Measurements from ENCODE around the gene PRKCI. TPM values are rescaled to one million over a fixed set of nuclear protein-coding genes. Genes with fewer than 3 reads are reported as not detected.

Gene PRKCI
- total and polyA plus RNA-seq, 9 of the 15 experiments (the other 6 are each of a cell fraction or from before 2014, with no cell fraction given): 10.5 to 43.2 (median 31.4) TPM

GRCh38 chr3:170178651-170179050 is 43.6 kb upstream of the PRKCI start:
- H3K4me3 ChIP-seq: no peak overlapping the region
- H3K27ac ChIP-seq (ENCODE audit: extremely low read depth, low read depth, low read length): no peak overlapping the region
- H3K79me2 ChIP-seq (ENCODE audit: control insufficient read depth, insufficient read depth, low read length): peaks cover 49% of the 10 kb centered on the region
- no TSS peak for BruUV-seq (replicated peaks)
- FAIRE-seq (no peak), ATAC-seq (no peak), DNase-seq (ENCODE audit: extremely low read depth in 1 of 4, low spot score in 3 of 4) (no peak)
- H2AFZ ChIP-seq (ENCODE audit: low read depth, low read length): no peak overlapping the region
- WGBS (ENCODE audit: insufficient coverage, low coverage, missing lambda C conversion rate): 89% methylated on average over 3 of the region's 3 CpGs
- no peaks in the 10 kb centered on the region for H4K20me1 ChIP-seq (replicated peaks; ENCODE audit: control insufficient read depth, insufficient read depth, low read length)
- H3K9ac ChIP-seq (ENCODE audit: insufficient read depth in 1 of 2, low read depth in 2 of 2, low read length in 2 of 2): no peak overlapping the region
- ChIA-PET POLR2A (no interaction called here), CTCF (ENCODE audit: low intra/inter-chr PET ratio) (no interaction called here)
- H3K9me1 ChIP-seq (ENCODE audit: control insufficient read depth, insufficient read depth, low read length): no peaks in the 10 kb centered on the region
- no peaks in the 10 kb centered on the region for H3K27me3 ChIP-seq (ENCODE audit: control insufficient read depth in 2 of 2, insufficient read depth in 2 of 2, low read length in 2 of 2)
- intact Hi-C loops (cut with micrococcal nuclease) (no loop called here), in situ Hi-C loops (cut with MboI) (no loop called here)
- H3K36me3 ChIP-seq (ENCODE audit: control insufficient read depth, insufficient read depth, low read length): peaks cover 41% of the 10 kb centered on the region
- no peaks in the 10 kb centered on the region; the same call in 1 of the 2 replicates for H3K9me3 ChIP-seq (replicated peaks; ENCODE audit: control insufficient read depth, insufficient read depth, low read depth, low read length)
- no peak overlapping the region for H3K4me2 ChIP-seq (ENCODE audit: insufficient read depth, low read length)
- H3K4me1 ChIP-seq (replicated peaks in 1 of 2; ENCODE audit: control insufficient read depth in 2 of 2, insufficient read depth in 2 of 2, low read length in 2 of 2): peaks cover 4 to 15% of the 10 kb centered on the region in 2 experiments; a peak in 3 of 5 replicates
- TF ChIP-seq, protein P1, sequence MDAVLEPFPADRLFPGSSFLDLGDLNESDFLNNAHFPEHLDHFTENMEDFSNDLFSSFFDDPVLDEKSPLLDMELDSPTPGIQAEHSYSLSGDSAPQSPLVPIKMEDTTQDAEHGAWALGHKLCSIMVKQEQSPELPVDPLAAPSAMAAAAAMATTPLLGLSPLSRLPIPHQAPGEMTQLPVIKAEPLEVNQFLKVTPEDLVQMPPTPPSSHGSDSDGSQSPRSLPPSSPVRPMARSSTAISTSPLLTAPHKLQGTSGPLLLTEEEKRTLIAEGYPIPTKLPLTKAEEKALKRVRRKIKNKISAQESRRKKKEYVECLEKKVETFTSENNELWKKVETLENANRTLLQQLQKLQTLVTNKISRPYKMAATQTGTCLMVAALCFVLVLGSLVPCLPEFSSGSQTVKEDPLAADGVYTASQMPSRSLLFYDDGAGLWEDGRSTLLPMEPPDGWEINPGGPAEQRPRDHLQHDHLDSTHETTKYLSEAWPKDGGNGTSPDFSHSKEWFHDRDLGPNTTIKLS (IDR thresholded peaks at IDR 0.05; ENCODE audit: borderline replicate concordance, low read depth): no peak
- TF ChIP-seq CHAMP1 (IDR thresholded peaks at IDR 0.05): no peak
- TF ChIP-seq HNRNPH1 (optimal IDR thresholded peaks at IDR 0.05; ENCODE audit: low read depth, low read length): no peak
- TF ChIP-seq MTA2 (IDR thresholded peaks at IDR 0.05; ENCODE audit: low read depth): no peak
- no peak for TF ChIP-seq CGGBP1 (CRISPR knock-in tag; IDR thresholded peaks at IDR 0.05)
- TF ChIP-seq, protein P2, sequence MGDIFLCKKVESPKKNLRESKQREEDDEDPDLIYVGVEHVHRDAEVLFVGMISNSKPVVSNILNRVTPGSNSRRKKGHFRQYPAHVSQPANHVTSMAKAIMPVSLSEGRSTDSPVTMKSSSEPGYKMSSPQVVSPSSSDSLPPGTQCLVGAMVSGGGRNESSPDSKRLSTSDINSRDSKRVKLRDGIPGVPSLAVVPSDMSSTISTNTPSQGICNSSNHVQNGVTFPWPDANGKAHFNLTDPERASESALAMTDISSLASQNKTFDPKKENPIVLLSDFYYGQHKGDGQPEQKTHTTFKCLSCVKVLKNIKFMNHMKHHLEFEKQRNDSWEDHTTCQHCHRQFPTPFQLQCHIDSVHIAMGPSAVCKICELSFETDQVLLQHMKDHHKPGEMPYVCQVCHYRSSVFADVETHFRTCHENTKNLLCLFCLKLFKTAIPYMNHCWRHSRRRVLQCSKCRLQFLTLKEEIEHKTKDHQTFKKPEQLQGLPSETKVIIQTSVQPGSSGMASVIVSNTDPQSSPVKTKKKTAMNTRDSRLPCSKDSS (IDR thresholded peaks at IDR 0.05; ENCODE audit: low read depth, partially characterized antibody): no peak
- no peak for TF ChIP-seq ELK3 (CRISPR knock-in tag; IDR thresholded peaks at IDR 0.05)
- no peak for TF ChIP-seq HOXB6 (CRISPR knock-in tag; IDR thresholded peaks at IDR 0.05; ENCODE audit: borderline replicate concordance)
- TF ChIP-seq ZNF431 (CRISPR knock-in tag; IDR thresholded peaks at IDR 0.05): no peak
- TF ChIP-seq DPF2 (IDR thresholded peaks at IDR 0.05): no peak

All from K562 (cell line).